ENCODE results near the gene PANK3.
"Not testable (repeated sequence)": the region's sequence is repeated elsewhere in the genome, so short reads cannot be mapped to it uniquely, and the experiment has no call there.

The PANK3 gene

GRCh38 chr5:168591302-168592013, 12.3 kb upstream of the PANK3 start:
- no peak for DNase-seq

GRCh38 chr5:168590666-168591065, 11.5 kb upstream of the PANK3 start:
- no peak for DNase-seq

- no peak for DNase-seq
Measured at GRCh38 chr5:168587987-168588386, 8.8 kb upstream of the PANK3 start.

GRCh38 chr5:168585119-168585856, 6.1 kb upstream of the PANK3 start:
- DNase-seq, result peak; percentile 50

- DNase-seq, result no peak
Measured at GRCh38 chr5:168583742-168584482, 4.7 kb upstream of the PANK3 start.

GRCh38 chr5:168580814-168581469, 1.8 kb upstream of the PANK3 start:
- not testable (repeated sequence) for DNase-seq

- peak; percentile 56 for DNase-seq
Measured at GRCh38 chr5:168580227-168580508, 1.0 kb upstream of the PANK3 start.

- peak; percentile 100 for DNase-seq
Measured at GRCh38 chr5:168579488-168580226, 489 bp upstream of the PANK3 start.

- peak; percentile 23 for DNase-seq
Measured at GRCh38 chr5:168578006-168578405, 1.2 kb downstream of the PANK3 start.

GRCh38 chr5:168575391-168576372, 3.5 kb downstream of the PANK3 start:
- DNase-seq, result peak; percentile 27

GRCh38 chr5:168574156-168574555, 5.0 kb downstream of the PANK3 start:
- DNase-seq, result not testable (repeated sequence)

GRCh38 chr5:168573663-168574062, 5.5 kb downstream of the PANK3 start:
- DNase-seq, result not testable (repeated sequence)

- no peak for DNase-seq
Measured at GRCh38 chr5:168570490-168571328, 8.5 kb downstream of the PANK3 start.

GRCh38 chr5:168568738-168569137, 10.4 kb downstream of the PANK3 start:
- no peak for DNase-seq

- no peak for DNase-seq
Measured at GRCh38 chr5:168563959-168564358, 15.2 kb downstream of the PANK3 start.

- DNase-seq, result no peak
Measured at GRCh38 chr5:168562279-168562678, 16.9 kb downstream of the PANK3 start.

- DNase-seq, result no peak
Measured at GRCh38 chr5:168557389-168557788, 21.8 kb downstream of the PANK3 start.

GRCh38 chr5:168553377-168554130, 25.6 kb downstream of the PANK3 start:
- DNase-seq, result no peak

- no peak for DNase-seq
Measured at GRCh38 chr5:168552146-168552545, 27.0 kb downstream of the PANK3 start.

- DNase-seq, result no peak
Measured at GRCh38 chr5:168550656-168551055, 28.5 kb downstream of the PANK3 start.
